Activated CD4-positive, alpha-beta T cell treated with anti-CD3 and anti-CD28 coated beads, Interleukin-2, amount 10 ng/mL, durations not matched to agents 7 days and 5 days (primary cell): ENCODE results near the gene FTSJ1. TPM values are rescaled to one million over a fixed set of nuclear protein-coding genes. Genes with fewer than 3 reads are reported as not detected.
A peak's percentile ranks its signal among the peaks of the same experiment; 100 is the strongest.

ENCODE experiments used
- CTCF ChIA-PET: fragments of 350-600 bp; sonication (Branson Sonifier 250); formaldehyde crosslinking; loops from one replicate; lab custom pipeline; 2021; ENCODE audit warnings: antibody characterized with exemption; lab: Charles Lee
- POLR2A ChIA-PET: fragments of 350-600 bp; sonication (Branson Sonifier 250); formaldehyde crosslinking; loops from one replicate; lab custom pipeline; 2021; ENCODE audit warnings: antibody characterized with exemption; lab: Charles Lee
- DNase-seq: peaks from one replicate; pipeline ENCODE4 v3.0.0-alpha.2; 2020
- H3K27ac Mint-ChIP-seq: one replicate; pipeline ENCODE4 v1.8.0; 2021; ENCODE audit warnings: mild to moderate bottlenecking, moderate library complexity, mixed read lengths
- H3K27me3 Mint-ChIP-seq: one replicate; pipeline ENCODE4 v1.8.0; 2021; ENCODE audit warnings: mixed read lengths
- H3K36me3 Mint-ChIP-seq: one replicate; pipeline ENCODE4 v1.8.0; 2021; ENCODE audit warnings: low read depth, mixed read lengths
- H3K4me1 Mint-ChIP-seq: one replicate; pipeline ENCODE4 v1.8.0; 2021; ENCODE audit warnings: mixed read lengths
- H3K4me3 Mint-ChIP-seq: one replicate; pipeline ENCODE4 v1.8.0; 2021; ENCODE audit warnings: mild to moderate bottlenecking, moderate library complexity, mixed read lengths
- H3K9me3 Mint-ChIP-seq: one replicate; pipeline ENCODE4 v1.8.0; 2021; ENCODE audit warnings: mixed read lengths
- total RNA-seq, 2 experiments: library from RNA; stranded (reverse); gene quantifications; one replicate each; pipeline ENCODE4 v1.2.3, GENCODE V29; 2021

FTSJ1 gene
- total RNA-seq, 2 experiments from 2014 or later, result 59.5 to 60.2 TPM

- H3K27ac Mint-ChIP-seq, result no peak overlapping the region
Observed at GRCh38 chrX:48488034-48488433, 12.0 kb downstream of the FTSJ1 start.

GRCh38 chrX:48489296-48489695, 13.3 kb downstream of the FTSJ1 start:
- ChIA-PET CTCF (no interaction called here), POLR2A (no interaction called here)
- Mint-ChIP-seq H3K27me3 (no peaks in the 10 kb centered on the region), H3K4me1 (no peaks in the 10 kb centered on the region), H3K27ac (no peak overlapping the region), H3K9me3 (no peaks in the 10 kb centered on the region), H3K4me3 (no peak overlapping the region), H3K36me3 (no peaks in the 10 kb centered on the region)
- no peak for DNase-seq

More at GRCh38 chrX:48488034-48488433, 12.0 kb downstream of the FTSJ1 start:
- ChIA-PET CTCF (interaction anchor here (0.6 kb wide), 1 partner anchor 454 kb away, joined by 3 read pairs; no protein-coding TSS in a partner anchor), POLR2A (no interaction called here)
- Mint-ChIP-seq H3K4me3 (no peak overlapping the region), H3K27me3 (no peaks in the 10 kb centered on the region), H3K9me3 (no peaks in the 10 kb centered on the region), H3K36me3 (no peaks in the 10 kb centered on the region), H3K4me1 (no peaks in the 10 kb centered on the region)
- DNase-seq, result no peak

GRCh38 chrX:48489892-48490291, 13.9 kb downstream of the FTSJ1 start:
- Mint-ChIP-seq H3K9me3 (no peaks in the 10 kb centered on the region), H3K36me3 (no peaks in the 10 kb centered on the region), H3K27me3 (no peaks in the 10 kb centered on the region), H3K4me3 (no peak overlapping the region), H3K27ac (no peak overlapping the region), H3K4me1 (no peaks in the 10 kb centered on the region)
- ChIA-PET CTCF (no interaction called here), POLR2A (no interaction called here)
- no peak for DNase-seq

GRCh38 chrX:48490661-48491060, 14.7 kb downstream of the FTSJ1 start:
- Mint-ChIP-seq H3K9me3 (no peaks in the 10 kb centered on the region), H3K27ac (no peak overlapping the region), H3K4me1 (no peaks in the 10 kb centered on the region), H3K27me3 (no peaks in the 10 kb centered on the region), H3K36me3 (no peaks in the 10 kb centered on the region), H3K4me3 (no peak overlapping the region)
- ChIA-PET CTCF (no interaction called here), POLR2A (no interaction called here)
- no peak for DNase-seq

GRCh38 chrX:48491809-48492208, 15.8 kb downstream of the FTSJ1 start:
- Mint-ChIP-seq H3K27me3 (no peaks in the 10 kb centered on the region), H3K27ac (no peak overlapping the region), H3K9me3 (no peaks in the 10 kb centered on the region), H3K4me1 (no peaks in the 10 kb centered on the region), H3K36me3 (no peaks in the 10 kb centered on the region), H3K4me3 (no peak overlapping the region)
- ChIA-PET CTCF (no interaction called here), POLR2A (no interaction called here)
- DNase-seq, result no peak

GRCh38 chrX:48492293-48492910, 16.4 kb downstream of the FTSJ1 start:
- H3K27me3 Mint-ChIP-seq, result no peaks in the 10 kb centered on the region
- no peaks in the 10 kb centered on the region for H3K4me1 Mint-ChIP-seq
- no peaks in the 10 kb centered on the region for H3K9me3 Mint-ChIP-seq
- ChIA-PET CTCF (interaction anchor here (0.6 kb wide), 1 partner anchor 588 kb away, joined by 3 read pairs; no protein-coding TSS in a partner anchor), POLR2A (no interaction called here)
- no peak for DNase-seq
- no peak overlapping the region for H3K4me3 Mint-ChIP-seq
- H3K36me3 Mint-ChIP-seq, result no peaks in the 10 kb centered on the region
- no peak overlapping the region for H3K27ac Mint-ChIP-seq

GRCh38 chrX:48493890-48494364, 17.9 kb downstream of the FTSJ1 start:
- ChIA-PET CTCF (interaction anchor here (0.6 to 1.4 kb wide), 7 partner anchors 13 to 562 kb away, joined by 3 to 5 read pairs (median 3); no protein-coding TSS in a partner anchor), POLR2A (no interaction called here)
- Mint-ChIP-seq H3K4me1 (no peaks in the 10 kb centered on the region), H3K9me3 (no peaks in the 10 kb centered on the region), H3K27me3 (no peaks in the 10 kb centered on the region), H3K36me3 (no peaks in the 10 kb centered on the region), H3K27ac (no peak overlapping the region), H3K4me3 (no peak overlapping the region)
- peak; percentile 16 for DNase-seq

GRCh38 chrX:48496660-48497059, 20.7 kb downstream of the FTSJ1 start:
- Mint-ChIP-seq H3K9me3 (no peaks in the 10 kb centered on the region), H3K27ac (no peak overlapping the region), H3K4me3 (no peak overlapping the region), H3K27me3 (no peaks in the 10 kb centered on the region), H3K36me3 (no peaks in the 10 kb centered on the region), H3K4me1 (no peaks in the 10 kb centered on the region)
- DNase-seq, result no peak
- CTCF ChIA-PET, result interaction anchor here (0.6 kb wide), 1 partner anchor 1383 kb away, joined by 5 read pairs; no protein-coding TSS in a partner anchor
- POLR2A ChIA-PET, result no interaction called here

GRCh38 chrX:48497871-48498270, 21.9 kb downstream of the FTSJ1 start:
- H3K4me1 Mint-ChIP-seq, result no peaks in the 10 kb centered on the region
- DNase-seq, result no peak
- no peak overlapping the region for H3K27ac Mint-ChIP-seq
- no peaks in the 10 kb centered on the region for H3K9me3 Mint-ChIP-seq
- H3K27me3 Mint-ChIP-seq, result no peaks in the 10 kb centered on the region
- no peak overlapping the region for H3K4me3 Mint-ChIP-seq
- CTCF ChIA-PET, result interaction anchor here (0.7 kb wide), 1 partner anchor 287 kb away, joined by 4 read pairs; no protein-coding TSS in a partner anchor
- H3K36me3 Mint-ChIP-seq, result no peaks in the 10 kb centered on the region
- POLR2A ChIA-PET, result no interaction called here

GRCh38 chrX:48498374-48498809, 22.4 kb downstream of the FTSJ1 start:
- ChIA-PET POLR2A (no interaction called here), CTCF (no interaction called here)
- H3K27ac Mint-ChIP-seq, result no peak overlapping the region

GRCh38 chrX:48504261-48504660, 28.3 kb downstream of the FTSJ1 start:
- peaks cover 6% of the 10 kb centered on the region for H3K4me1 Mint-ChIP-seq
- H3K36me3 Mint-ChIP-seq, result peaks cover under 1% of the 10 kb centered on the region
- CTCF ChIA-PET, result interaction anchor here (0.6 kb wide), 2 partner anchors 658 to 1189 kb away, joined by 3 read pairs; no protein-coding TSS in a partner anchor
- peak overlapping the region; percentile 19 for H3K27ac Mint-ChIP-seq
- H3K27me3 Mint-ChIP-seq, result no peaks in the 10 kb centered on the region
- H3K9me3 Mint-ChIP-seq, result no peaks in the 10 kb centered on the region
- DNase-seq, result no peak
- POLR2A ChIA-PET, result no interaction called here
- no peak overlapping the region for H3K4me3 Mint-ChIP-seq

More at GRCh38 chrX:48498374-48498809, 22.4 kb downstream of the FTSJ1 start:
- Mint-ChIP-seq H3K4me1 (no peaks in the 10 kb centered on the region), H3K36me3 (no peaks in the 10 kb centered on the region), H3K9me3 (no peaks in the 10 kb centered on the region), H3K27me3 (no peaks in the 10 kb centered on the region), H3K4me3 (no peak overlapping the region)
- DNase-seq, result no peak

- Mint-ChIP-seq H3K27me3 (no peaks in the 10 kb centered on the region), H3K4me3 (no peak overlapping the region), H3K9me3 (no peaks in the 10 kb centered on the region), H3K27ac (no peak overlapping the region), H3K4me1 (peaks cover 18% of the 10 kb centered on the region), H3K36me3 (peaks cover 4% of the 10 kb centered on the region)
- ChIA-PET POLR2A (no interaction called here), CTCF (no interaction called here)
- no peak for DNase-seq
Observed at GRCh38 chrX:48505481-48505880, 29.5 kb downstream of the FTSJ1 start.

- Mint-ChIP-seq H3K9me3 (no peaks in the 10 kb centered on the region), H3K36me3 (peaks cover 6% of the 10 kb centered on the region), H3K4me1 (peaks cover 33% of the 10 kb centered on the region), H3K4me3 (no peak overlapping the region), H3K27ac (no peak overlapping the region), H3K27me3 (no peaks in the 10 kb centered on the region)
- no peak for DNase-seq
- CTCF ChIA-PET, result interaction anchor here (1.2 kb wide), 1 partner anchor 13 kb away, joined by 3 read pairs; no protein-coding TSS in a partner anchor
- POLR2A ChIA-PET, result no interaction called here
Observed at GRCh38 chrX:48507246-48507645, 31.2 kb downstream of the FTSJ1 start.
